Hepatocyte (in vitro differentiated cells): ENCODE data around the gene ODF2. TPM values are rescaled to one million over a fixed set of nuclear protein-coding genes. Genes with fewer than 3 reads are reported as not detected.

Experiments used
- DNase-seq: peaks from one replicate; pipeline ENCODE4 v3.0.0-alpha.2; 2016; ENCODE audit warnings: low spot score
- H2AFZ ChIP-seq: fragments of 200-600 bp; sonication (generic); 2 replicates; pipeline ENCODE4 v1.6.0; 2016; ENCODE audit warnings: antibody characterized with exemption, mild to moderate bottlenecking
- H3K27ac ChIP-seq: fragments of 200-600 bp; sonication (generic); 2 replicates; pipeline ENCODE4 v1.5.1; 2016; ENCODE audit warnings: mild to moderate bottlenecking
- H3K27me3 ChIP-seq: fragments of 200-600 bp; sonication (generic); 2 replicates; pipeline ENCODE4 v1.6.1; 2016
- H3K36me3 ChIP-seq: fragments of 200-600 bp; sonication (generic); replicated peaks from 2 replicates; pipeline ENCODE4 v1.5.1; 2016; ENCODE audit warnings: low read depth; ENCODE audit not compliant: insufficient read depth
- H3K4me1 ChIP-seq: fragments of 200-600 bp; sonication (generic); 2 replicates; pipeline ENCODE4 v1.5.1; 2016; ENCODE audit warnings: mild to moderate bottlenecking, moderate library complexity; ENCODE audit not compliant: insufficient read depth
- H3K4me2 ChIP-seq: fragments of 200-600 bp; sonication (generic); 2 replicates; pipeline ENCODE4 v1.6.0; 2016
- H3K4me3 ChIP-seq: fragments of 200-600 bp; sonication (generic); 2 replicates; pipeline ENCODE4 v1.5.1; 2016; ENCODE audit warnings: mild to moderate bottlenecking
- H3K79me2 ChIP-seq: fragments of 200-600 bp; sonication (generic); 2 replicates; pipeline ENCODE4 v1.6.0; 2017; ENCODE audit warnings: mild to moderate bottlenecking
- H3K9me2 ChIP-seq: fragments of 200-600 bp; sonication (generic); replicated peaks from 2 replicates; pipeline ENCODE4 v1.6.0; 2017; ENCODE audit warnings: mild to moderate bottlenecking; ENCODE audit not compliant: insufficient read depth
- H3K9me3 ChIP-seq: fragments of 200-600 bp; sonication (generic); 2 replicates; pipeline ENCODE4 v1.5.1; 2016; ENCODE audit warnings: low read depth, mild to moderate bottlenecking
- H4K20me1 ChIP-seq: fragments of 200-600 bp; sonication (generic); 2 replicates; pipeline ENCODE4 v1.6.0; 2016; ENCODE audit warnings: mild to moderate bottlenecking; ENCODE audit not compliant: insufficient read depth, poor library complexity, severe bottlenecking
- CTCF ChIP-seq: fragments of 200-600 bp; sonication (generic); IDR thresholded peaks from 2 replicates; pipeline ENCODE4 v1.5.1; 2016; ENCODE audit warnings: antibody characterized with exemption, mild to moderate bottlenecking; ENCODE audit not compliant: poor library complexity
- EZH2 ChIP-seq: fragments of 200-600 bp; sonication (generic); IDR thresholded peaks from 2 replicates; pipeline ENCODE4 v1.6.1; 2016; ENCODE audit warnings: antibody characterized with exemption, mild to moderate bottlenecking, borderline replicate concordance
- EZH2phosphoT487 ChIP-seq: fragments of 200-600 bp; sonication (generic); IDR thresholded peaks from one replicate; pipeline ENCODE4 v1.6.1; 2018; ENCODE audit warnings: antibody characterized with exemption, mild to moderate bottlenecking, low read depth, moderate library complexity; ENCODE audit not compliant: unreplicated experiment, severe bottlenecking
- WGBS: methylation state at CpG from one replicate; pipeline ENCODE4 v1.1.6; 2016; ENCODE audit warnings: low lambda C conversion rate; ENCODE audit errors: missing lambda C conversion rate; 5-methylcytosine and 5-hydroxymethylcytosine counted together
- polyA plus RNA-seq: library from polyadenylated mRNA; unstranded; fragments of >200 nt; fragmentation: Nextera tagmentation; extraction: Ambion mirVana; gene quantifications from 2 replicates; pipeline ENCODE4 v1.2.1, GENCODE V29; 2016
- total RNA-seq: library from RNA; depleted of rRNA; stranded (reverse); fragments of >200 nt; gene quantifications from 2 replicates; pipeline ENCODE4 v1.2.3, GENCODE V29; 2014

The ODF2 gene
- total and polyA plus RNA-seq, 2 experiments from 2014 or later = 18.4 to 20.5 TPM

GRCh38 chr9:128431207-128431606, 24.6 kb upstream of the ODF2 start:
- H3K9me2 ChIP-seq = no peaks in the 10 kb centered on the region
- no peaks in the 10 kb centered on the region for H3K9me3 ChIP-seq
- H3K27ac ChIP-seq = no peak overlapping the region
- no peaks in the 10 kb centered on the region for H3K4me1 ChIP-seq
- H3K4me3 ChIP-seq = no peak overlapping the region
- H4K20me1 ChIP-seq = no peaks in the 10 kb centered on the region
- no peak overlapping the region for H2AFZ ChIP-seq
- 94% methylated on average over 8 of the region's 8 CpGs for WGBS
- H3K4me2 ChIP-seq = no peak overlapping the region
- no peak for DNase-seq
- no peaks in the 10 kb centered on the region for H3K79me2 ChIP-seq
- H3K27me3 ChIP-seq = no peaks in the 10 kb centered on the region
- no peaks in the 10 kb centered on the region for H3K36me3 ChIP-seq
- TF ChIP-seq EZH2 (no peak), CTCF (no peak), EZH2phosphoT487 (no peak)

- H3K4me3 ChIP-seq = no peak overlapping the region
- 98% methylated on average over 17 of the region's 17 CpGs for WGBS
- TF ChIP-seq CTCF = no peak
- no peak for TF ChIP-seq EZH2
- no peak for TF ChIP-seq EZH2phosphoT487
- no peaks in the 10 kb centered on the region for H4K20me1 ChIP-seq
- H3K4me2 ChIP-seq = no peak overlapping the region
- no peaks in the 10 kb centered on the region for H3K27me3 ChIP-seq
- H2AFZ ChIP-seq = no peak overlapping the region
- no peaks in the 10 kb centered on the region for H3K9me2 ChIP-seq
- H3K27ac ChIP-seq = no peak overlapping the region
- H3K79me2 ChIP-seq = no peaks in the 10 kb centered on the region
- no peaks in the 10 kb centered on the region for H3K9me3 ChIP-seq
- no peaks in the 10 kb centered on the region for H3K36me3 ChIP-seq
- no peaks in the 10 kb centered on the region for H3K4me1 ChIP-seq
- no peak for DNase-seq
These were observed 21.5 kb upstream of the ODF2 start for GRCh38 chr9:128434340-128434739.

- Histone ChIP-seq H3K4me3 (no peak overlapping the region), H2AFZ (no peak overlapping the region), H3K36me3 (no peaks in the 10 kb centered on the region), H3K4me2 (no peak overlapping the region), H3K79me2 (no peaks in the 10 kb centered on the region), H3K27me3 (no peaks in the 10 kb centered on the region), H3K4me1 (no peaks in the 10 kb centered on the region), H4K20me1 (no peaks in the 10 kb centered on the region), H3K9me2 (no peaks in the 10 kb centered on the region), H3K9me3 (no peaks in the 10 kb centered on the region), H3K27ac (no peak overlapping the region)
- no peak for DNase-seq
- TF ChIP-seq EZH2 (no peak), CTCF (no peak), EZH2phosphoT487 (no peak)
- WGBS = 92% methylated on average over 17 of the region's 18 CpGs
These were observed 20.2 kb upstream of the ODF2 start for GRCh38 chr9:128435611-128436010.
